Liver (tissue), 9 donors: ENCODE results near the gene MED27. TPM values are rescaled to one million over a fixed set of nuclear protein-coding genes. Genes with fewer than 3 reads are reported as not detected.

Experiments
- DNase-seq: peaks from one replicate; pipeline ENCODE4 v3.0.0-alpha.2; 2017; ENCODE audit warnings: low spot score
- H3K27ac ChIP-seq, 2 donors: one replicate each; pipeline ENCODE4 v1.7.0; 2013; ENCODE audit warnings: inconsistent platforms in 2 of 2, low read length in 2 of 2, control low read depth in 1 of 2, low read depth in 1 of 2, mild to moderate bottlenecking in 1 of 2
- H3K27me3 ChIP-seq, 4 donors: one replicate each; pipeline versions ENCODE4 v1.6.1 to v1.7.0; 2013; ENCODE audit warnings: low read length in 3 of 4, inconsistent platforms in 1 of 4, mild to moderate bottlenecking in 1 of 4, moderate library complexity in 1 of 4; ENCODE audit not compliant: control insufficient read depth in 4 of 4, insufficient read depth in 4 of 4
- H3K36me3 ChIP-seq, 4 donors: one replicate each; pipeline versions ENCODE4 v1.6.1 to v1.7.0; 2013; ENCODE audit warnings: low read length in 3 of 4, mild to moderate bottlenecking in 3 of 4, low read depth in 1 of 4, moderate library complexity in 1 of 4; ENCODE audit not compliant: control insufficient read depth in 4 of 4, insufficient read depth in 3 of 4
- H3K4me1 ChIP-seq, 4 donors: one replicate each; pipeline versions ENCODE4 v1.6.1 to v1.7.0; 2013; ENCODE audit warnings: low read length in 3 of 4, mild to moderate bottlenecking in 3 of 4, moderate library complexity in 1 of 4; ENCODE audit not compliant: control insufficient read depth in 4 of 4, insufficient read depth in 4 of 4
- H3K4me3 ChIP-seq, 3 donors: one replicate each; pipeline versions ENCODE4 v1.6.1 to v1.7.0; 2013; ENCODE audit warnings: low read length in 3 of 3, control low read depth in 1 of 3, low read depth in 1 of 3, mild to moderate bottlenecking in 1 of 3
- H3K9ac ChIP-seq, 2 donors: one replicate each; pipeline ENCODE4 v1.7.0; 2013; ENCODE audit warnings: low read length in 2 of 2, mild to moderate bottlenecking in 2 of 2, moderate library complexity in 2 of 2, control low read depth in 1 of 2, low read depth in 1 of 2
- H3K9me3 ChIP-seq, 4 donors: one replicate each; pipeline versions ENCODE4 v1.6.1 to v1.7.0; 2013; ENCODE audit warnings: low read length in 3 of 4; ENCODE audit not compliant: control insufficient read depth in 4 of 4
- EGR1 ChIP-seq, 2 donors: IDR thresholded peaks; 2 replicates each; pipeline ENCODE4 v1.6.1; 2016 to 2018; ENCODE audit warnings: antibody characterized with exemption in 2 of 2, low read depth in 2 of 2
- FOXA1 ChIP-seq: IDR thresholded peaks from 2 replicates; pipeline ENCODE4 v1.6.1; 2016; ENCODE audit warnings: antibody characterized with exemption
- FOXA2 ChIP-seq: IDR thresholded peaks from 2 replicates; pipeline ENCODE4 v1.6.1; 2016; ENCODE audit warnings: antibody characterized with exemption
- GABPA ChIP-seq, 2 donors: IDR thresholded peaks in 1 of 2; conservative IDR thresholded peaks in 1 of 2; 2 replicates each; pipeline ENCODE4 v1.6.1; 2016; ENCODE audit warnings: antibody characterized with exemption in 2 of 2, mild to moderate bottlenecking in 1 of 2, moderate library complexity in 1 of 2
- HNF4A ChIP-seq, 2 donors: conservative IDR thresholded peaks; 2 replicates each; pipeline ENCODE4 v1.6.1; 2016; ENCODE audit warnings: antibody characterized with exemption in 2 of 2, mild to moderate bottlenecking in 2 of 2
- HNF4G ChIP-seq: IDR thresholded peaks from 2 replicates; pipeline ENCODE4 v1.6.1; 2016; ENCODE audit warnings: antibody characterized with exemption
- JUND ChIP-seq, 2 donors: IDR thresholded peaks; 2 replicates each; pipeline ENCODE4 v1.6.1; 2016; ENCODE audit warnings: antibody characterized with exemption in 2 of 2
- NR2F2 ChIP-seq: IDR thresholded peaks from 2 replicates; pipeline ENCODE4 v1.6.1; 2016; ENCODE audit warnings: antibody characterized with exemption
- RAD21 ChIP-seq, 2 donors: IDR thresholded peaks; 2 replicates each; pipeline ENCODE4 v1.6.1; 2016; ENCODE audit warnings: antibody characterized with exemption in 2 of 2, mild to moderate bottlenecking in 2 of 2
- RXRA ChIP-seq, 2 donors: IDR thresholded peaks; 2 replicates each; pipeline ENCODE4 v1.6.1; 2017 to 2018; ENCODE audit warnings: antibody characterized with exemption in 2 of 2, mild to moderate bottlenecking in 1 of 2
- SP1 ChIP-seq: IDR thresholded peaks from 2 replicates; pipeline ENCODE4 v1.6.1; 2018; ENCODE audit warnings: antibody characterized with exemption, mild to moderate bottlenecking
- TAF1 ChIP-seq: conservative IDR thresholded peaks from 2 replicates; pipeline ENCODE4 v1.6.1; 2016; ENCODE audit warnings: antibody characterized with exemption, mild to moderate bottlenecking
- YY1 ChIP-seq: IDR thresholded peaks from 2 replicates; pipeline ENCODE4 v1.6.1; 2016; ENCODE audit warnings: antibody characterized with exemption, mild to moderate bottlenecking
- WGBS: extraction: QIAGEN DNeasy Blood & Tissue Kit; methylation state at CpG from one replicate; pipeline ENCODE4 v1.1.7; 2013; 5-methylcytosine and 5-hydroxymethylcytosine counted together
- polyA plus RNA-seq, 2 donors: library from polyadenylated mRNA; stranded (reverse) in 1 of 2; unstranded in 1 of 2; fragments of 200-250 nt in 1 of 2; fragments of >200 nt in 1 of 2; fragmentation: Nextera tagmentation in 1 of 2; extraction: Ambion mirVana in 1 of 2; gene quantifications; one replicate each; pipeline versions ENCODE4 v1.2.1 to v1.2.3, GENCODE V29; 2013 to 2015
- total RNA-seq, 2 donors: library from RNA; depleted of rRNA; stranded (reverse); fragments of >200 nt; gene quantifications; one replicate each; pipeline ENCODE4 v1.2.3, GENCODE V29; 2014
- TF ChIP-seq, protein P1 (sequence below): fragments of 150-350 bp; IDR thresholded peaks from 2 replicates; pipeline ENCODE4 v1.5.1; 2017; ENCODE audit warnings: improper control_type of control experiment, low read depth, low read length; ENCODE audit not compliant: missing input control
- TF ChIP-seq, protein P2 (sequence below): IDR thresholded peaks from 2 replicates; pipeline ENCODE4 v1.6.1; 2016; ENCODE audit warnings: antibody characterized with exemption
- TF ChIP-seq, protein P3 (sequence below): IDR thresholded peaks from 2 replicates; pipeline ENCODE4 v1.6.1; 2016; ENCODE audit warnings: antibody characterized with exemption
- TF ChIP-seq, protein P4 (sequence below): IDR thresholded peaks from 2 replicates; pipeline ENCODE4 v1.6.1; 2016; ENCODE audit warnings: antibody characterized with exemption
- TF ChIP-seq, protein P5 (sequence below): IDR thresholded peaks from 2 replicates; pipeline ENCODE4 v1.6.1; 2016; ENCODE audit warnings: antibody characterized with exemption, mild to moderate bottlenecking
- donor health status: healthy.
- donor health status: healthy.
- donor health status: healthy.
- donor health status: healthy.
- donor health status: healthy.

Gene MED27
- total and polyA plus RNA-seq, 4 donors, result 4.6 to 7.9 (median 5.5) TPM

DNA sequence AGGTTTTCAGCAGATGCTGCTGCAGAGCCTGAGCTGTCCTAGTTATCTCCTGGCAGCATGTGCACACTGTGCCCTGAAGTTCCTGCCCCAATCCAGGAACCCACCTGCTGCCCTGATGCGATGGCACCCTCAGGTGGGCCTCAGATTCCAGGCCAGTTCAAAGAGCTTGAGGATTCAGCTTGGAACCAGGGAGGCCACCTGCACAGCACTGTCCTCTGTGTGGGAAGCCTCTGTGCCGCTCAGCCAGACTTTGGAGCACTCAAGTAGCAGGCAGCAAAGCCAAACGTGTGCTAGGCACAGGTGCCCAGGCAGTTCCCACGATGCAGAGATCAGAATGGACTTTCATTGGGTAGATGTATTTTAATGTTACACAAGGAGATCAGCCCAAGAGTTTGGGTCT, 207.0 kb downstream of the MED27 start:
- no peak for DNase-seq

More for the DNA sequence above, 207.0 kb downstream of the MED27 start:
- H3K4me1 ChIP-seq, result no peaks in the 10 kb centered on the region
- TF ChIP-seq FOXA1 (no peak), FOXA2 (no peak), HNF4A (conservative IDR thresholded peaks at IDR 0.05) (no peak), NR2F2 (no peak), YY1 (no peak), GABPA (IDR thresholded peaks at IDR 0.05 in 1 of 2, conservative IDR thresholded peaks at IDR 0.05 in 1 of 2) (no peak), JUND (IDR thresholded peaks at IDR 0.05) (no peak), RAD21 (IDR thresholded peaks at IDR 0.05) (no peak), SP1 (no peak), RXRA (IDR thresholded peaks at IDR 0.05) (no peak), EGR1 (IDR thresholded peaks at IDR 0.05; ENCODE audit: low read depth in 2 of 2) (no peak), HNF4G (no peak), TAF1 (no peak)
- TF ChIP-seq, protein P1, sequence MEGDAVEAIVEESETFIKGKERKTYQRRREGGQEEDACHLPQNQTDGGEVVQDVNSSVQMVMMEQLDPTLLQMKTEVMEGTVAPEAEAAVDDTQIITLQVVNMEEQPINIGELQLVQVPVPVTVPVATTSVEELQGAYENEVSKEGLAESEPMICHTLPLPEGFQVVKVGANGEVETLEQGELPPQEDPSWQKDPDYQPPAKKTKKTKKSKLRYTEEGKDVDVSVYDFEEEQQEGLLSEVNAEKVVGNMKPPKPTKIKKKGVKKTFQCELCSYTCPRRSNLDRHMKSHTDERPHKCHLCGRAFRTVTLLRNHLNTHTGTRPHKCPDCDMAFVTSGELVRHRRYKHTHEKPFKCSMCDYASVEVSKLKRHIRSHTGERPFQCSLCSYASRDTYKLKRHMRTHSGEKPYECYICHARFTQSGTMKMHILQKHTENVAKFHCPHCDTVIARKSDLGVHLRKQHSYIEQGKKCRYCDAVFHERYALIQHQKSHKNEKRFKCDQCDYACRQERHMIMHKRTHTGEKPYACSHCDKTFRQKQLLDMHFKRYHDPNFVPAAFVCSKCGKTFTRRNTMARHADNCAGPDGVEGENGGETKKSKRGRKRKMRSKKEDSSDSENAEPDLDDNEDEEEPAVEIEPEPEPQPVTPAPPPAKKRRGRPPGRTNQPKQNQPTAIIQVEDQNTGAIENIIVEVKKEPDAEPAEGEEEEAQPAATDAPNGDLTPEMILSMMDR, result no peak
- TF ChIP-seq, protein P2, sequence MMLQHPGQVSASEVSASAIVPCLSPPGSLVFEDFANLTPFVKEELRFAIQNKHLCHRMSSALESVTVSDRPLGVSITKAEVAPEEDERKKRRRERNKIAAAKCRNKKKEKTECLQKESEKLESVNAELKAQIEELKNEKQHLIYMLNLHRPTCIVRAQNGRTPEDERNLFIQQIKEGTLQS, result no peak
- TF ChIP-seq, protein P3, sequence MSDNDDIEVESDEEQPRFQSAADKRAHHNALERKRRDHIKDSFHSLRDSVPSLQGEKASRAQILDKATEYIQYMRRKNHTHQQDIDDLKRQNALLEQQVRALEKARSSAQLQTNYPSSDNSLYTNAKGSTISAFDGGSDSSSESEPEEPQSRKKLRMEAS, result no peak
- TF ChIP-seq, protein P4, sequence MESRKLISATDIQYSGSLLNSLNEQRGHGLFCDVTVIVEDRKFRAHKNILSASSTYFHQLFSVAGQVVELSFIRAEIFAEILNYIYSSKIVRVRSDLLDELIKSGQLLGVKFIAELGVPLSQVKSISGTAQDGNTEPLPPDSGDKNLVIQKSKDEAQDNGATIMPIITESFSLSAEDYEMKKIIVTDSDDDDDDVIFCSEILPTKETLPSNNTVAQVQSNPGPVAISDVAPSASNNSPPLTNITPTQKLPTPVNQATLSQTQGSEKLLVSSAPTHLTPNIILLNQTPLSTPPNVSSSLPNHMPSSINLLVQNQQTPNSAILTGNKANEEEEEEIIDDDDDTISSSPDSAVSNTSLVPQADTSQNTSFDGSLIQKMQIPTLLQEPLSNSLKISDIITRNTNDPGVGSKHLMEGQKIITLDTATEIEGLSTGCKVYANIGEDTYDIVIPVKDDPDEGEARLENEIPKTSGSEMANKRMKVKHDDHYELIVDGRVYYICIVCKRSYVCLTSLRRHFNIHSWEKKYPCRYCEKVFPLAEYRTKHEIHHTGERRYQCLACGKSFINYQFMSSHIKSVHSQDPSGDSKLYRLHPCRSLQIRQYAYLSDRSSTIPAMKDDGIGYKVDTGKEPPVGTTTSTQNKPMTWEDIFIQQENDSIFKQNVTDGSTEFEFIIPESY, result no peak
- TF ChIP-seq, protein P5, sequence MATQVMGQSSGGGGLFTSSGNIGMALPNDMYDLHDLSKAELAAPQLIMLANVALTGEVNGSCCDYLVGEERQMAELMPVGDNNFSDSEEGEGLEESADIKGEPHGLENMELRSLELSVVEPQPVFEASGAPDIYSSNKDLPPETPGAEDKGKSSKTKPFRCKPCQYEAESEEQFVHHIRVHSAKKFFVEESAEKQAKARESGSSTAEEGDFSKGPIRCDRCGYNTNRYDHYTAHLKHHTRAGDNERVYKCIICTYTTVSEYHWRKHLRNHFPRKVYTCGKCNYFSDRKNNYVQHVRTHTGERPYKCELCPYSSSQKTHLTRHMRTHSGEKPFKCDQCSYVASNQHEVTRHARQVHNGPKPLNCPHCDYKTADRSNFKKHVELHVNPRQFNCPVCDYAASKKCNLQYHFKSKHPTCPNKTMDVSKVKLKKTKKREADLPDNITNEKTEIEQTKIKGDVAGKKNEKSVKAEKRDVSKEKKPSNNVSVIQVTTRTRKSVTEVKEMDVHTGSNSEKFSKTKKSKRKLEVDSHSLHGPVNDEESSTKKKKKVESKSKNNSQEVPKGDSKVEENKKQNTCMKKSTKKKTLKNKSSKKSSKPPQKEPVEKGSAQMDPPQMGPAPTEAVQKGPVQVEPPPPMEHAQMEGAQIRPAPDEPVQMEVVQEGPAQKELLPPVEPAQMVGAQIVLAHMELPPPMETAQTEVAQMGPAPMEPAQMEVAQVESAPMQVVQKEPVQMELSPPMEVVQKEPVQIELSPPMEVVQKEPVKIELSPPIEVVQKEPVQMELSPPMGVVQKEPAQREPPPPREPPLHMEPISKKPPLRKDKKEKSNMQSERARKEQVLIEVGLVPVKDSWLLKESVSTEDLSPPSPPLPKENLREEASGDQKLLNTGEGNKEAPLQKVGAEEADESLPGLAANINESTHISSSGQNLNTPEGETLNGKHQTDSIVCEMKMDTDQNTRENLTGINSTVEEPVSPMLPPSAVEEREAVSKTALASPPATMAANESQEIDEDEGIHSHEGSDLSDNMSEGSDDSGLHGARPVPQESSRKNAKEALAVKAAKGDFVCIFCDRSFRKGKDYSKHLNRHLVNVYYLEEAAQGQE, result no peak
- no peak overlapping the region for H3K27ac ChIP-seq
- no peaks in the 10 kb centered on the region for H3K9me3 ChIP-seq
- H3K9ac ChIP-seq, result no peak overlapping the region
- 95% methylated on average over 4 of the region's 4 CpGs for WGBS
- H3K4me3 ChIP-seq, result no peak overlapping the region
- peaks cover 0 to 2% (median under 1%) of the 10 kb centered on the region in 4 donors for H3K36me3 ChIP-seq
- H3K27me3 ChIP-seq, result no peaks in the 10 kb centered on the region
